Testis (tissue), 2 donors: ENCODE results near the gene ARMC3.

Source experiments
- POLR2A ChIP-seq: fragments of 450-650 bp; IDR thresholded peaks from one replicate; pipeline ENCODE4 v1.6.1; 2017; ENCODE audit warnings: antibody characterized with exemption, mild to moderate bottlenecking, moderate library complexity
- TF ChIP-seq, protein P1 (sequence below), 3 experiments: fragments of 450-650 bp in 2 of 3; fragments of 200-600 bp in 1 of 3; sonication (generic) in 1 of 3; IDR thresholded peaks; one replicate each; pipeline ENCODE4 v1.5.1; 2016 to 2019; ENCODE audit warnings: antibody characterized with exemption in 3 of 3, mild to moderate bottlenecking in 2 of 3, moderate library complexity in 1 of 3

DNA sequence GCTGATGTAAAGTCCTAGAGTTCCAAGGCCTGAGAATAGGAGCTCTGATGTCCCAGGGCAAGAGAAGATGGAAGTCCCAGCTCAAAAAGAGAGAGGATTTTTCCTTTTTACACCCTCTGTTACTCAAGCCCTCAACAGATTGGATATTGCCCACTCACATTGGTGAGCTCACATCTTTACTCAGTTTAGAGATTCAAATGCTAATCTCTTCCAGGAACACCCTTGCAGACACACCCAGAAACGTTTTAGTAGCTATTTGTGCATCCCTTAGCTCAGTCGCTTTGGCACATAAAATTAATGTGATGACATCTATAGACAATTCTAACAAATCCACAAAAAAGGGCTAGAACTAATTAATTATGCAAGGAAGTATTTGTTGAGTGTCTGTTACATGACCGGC lies 27.1 kb downstream of the ARMC3 start:
- TF ChIP-seq, protein P1, sequence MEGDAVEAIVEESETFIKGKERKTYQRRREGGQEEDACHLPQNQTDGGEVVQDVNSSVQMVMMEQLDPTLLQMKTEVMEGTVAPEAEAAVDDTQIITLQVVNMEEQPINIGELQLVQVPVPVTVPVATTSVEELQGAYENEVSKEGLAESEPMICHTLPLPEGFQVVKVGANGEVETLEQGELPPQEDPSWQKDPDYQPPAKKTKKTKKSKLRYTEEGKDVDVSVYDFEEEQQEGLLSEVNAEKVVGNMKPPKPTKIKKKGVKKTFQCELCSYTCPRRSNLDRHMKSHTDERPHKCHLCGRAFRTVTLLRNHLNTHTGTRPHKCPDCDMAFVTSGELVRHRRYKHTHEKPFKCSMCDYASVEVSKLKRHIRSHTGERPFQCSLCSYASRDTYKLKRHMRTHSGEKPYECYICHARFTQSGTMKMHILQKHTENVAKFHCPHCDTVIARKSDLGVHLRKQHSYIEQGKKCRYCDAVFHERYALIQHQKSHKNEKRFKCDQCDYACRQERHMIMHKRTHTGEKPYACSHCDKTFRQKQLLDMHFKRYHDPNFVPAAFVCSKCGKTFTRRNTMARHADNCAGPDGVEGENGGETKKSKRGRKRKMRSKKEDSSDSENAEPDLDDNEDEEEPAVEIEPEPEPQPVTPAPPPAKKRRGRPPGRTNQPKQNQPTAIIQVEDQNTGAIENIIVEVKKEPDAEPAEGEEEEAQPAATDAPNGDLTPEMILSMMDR (IDR thresholded peaks at IDR 0.05): no peak
- TF ChIP-seq POLR2A: no peak
